HG02981 (cell line): Measurements from ENCODE around the gene GLRX.

Experiments used
- ATAC-seq: cut with Tn5 transposase; IDR thresholded peaks from one replicate; pipeline ENCODE4 v1.9.1; 2021; ENCODE audit warnings: mild to moderate bottlenecking, moderate library complexity; ENCODE audit not compliant: unreplicated experiment

GLRX gene

DNA sequence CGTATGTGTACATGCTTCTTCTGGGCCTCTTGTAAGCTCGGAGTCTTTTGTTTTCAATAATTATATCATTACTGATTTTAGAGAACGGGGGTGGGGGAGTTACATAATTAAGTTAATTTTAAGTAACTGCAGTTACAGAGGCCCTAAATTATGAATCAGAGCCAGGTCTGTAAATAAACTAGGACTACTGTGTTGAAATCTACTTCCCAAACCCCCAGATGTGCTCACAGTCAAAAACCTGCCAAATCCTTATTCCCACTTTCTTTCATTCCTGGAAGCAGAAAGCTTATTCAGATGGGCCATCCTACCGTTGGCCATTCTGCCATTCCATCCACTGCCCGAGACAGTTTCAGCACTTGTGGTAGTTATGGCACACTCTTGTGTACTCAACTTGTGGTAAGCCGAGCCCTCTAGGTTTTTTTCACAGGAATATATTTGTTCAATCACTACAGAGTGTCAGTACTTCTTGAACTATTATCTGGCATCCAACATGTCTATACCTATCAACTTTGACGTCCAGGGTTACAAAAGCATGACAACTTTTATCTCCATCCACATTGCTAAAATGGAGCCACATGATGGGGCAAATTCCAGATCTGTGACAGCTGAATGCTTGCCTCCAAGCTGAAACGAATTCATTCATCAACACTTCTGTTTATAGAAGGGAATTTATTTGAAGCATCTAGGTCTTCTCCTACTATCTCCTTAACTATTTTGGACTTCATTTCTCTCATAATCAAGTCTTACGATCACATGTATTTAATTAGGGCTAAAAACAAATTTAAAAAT is 37.8 kb downstream of the GLRX start:
- ATAC-seq: no peak

DNA sequence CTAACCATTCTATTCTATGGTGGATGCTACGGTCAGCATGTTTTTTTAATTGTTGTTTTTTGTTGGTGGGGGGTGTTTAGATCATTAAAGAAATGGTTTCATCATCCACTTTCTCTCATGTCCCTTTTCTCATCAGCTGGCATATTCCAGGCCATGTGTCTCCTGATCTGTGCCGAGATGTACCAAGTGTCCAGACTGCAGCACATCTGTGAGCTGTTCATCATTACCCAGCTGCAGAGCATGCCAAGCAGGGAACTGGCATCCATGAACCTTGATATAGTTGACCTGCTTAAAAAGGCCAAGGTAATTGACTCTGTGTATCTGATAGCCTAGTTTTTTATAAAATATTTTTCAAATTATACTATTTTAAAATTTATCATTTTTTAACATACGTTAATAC is 38.9 kb downstream of the GLRX start:
- ATAC-seq: no peak

DNA sequence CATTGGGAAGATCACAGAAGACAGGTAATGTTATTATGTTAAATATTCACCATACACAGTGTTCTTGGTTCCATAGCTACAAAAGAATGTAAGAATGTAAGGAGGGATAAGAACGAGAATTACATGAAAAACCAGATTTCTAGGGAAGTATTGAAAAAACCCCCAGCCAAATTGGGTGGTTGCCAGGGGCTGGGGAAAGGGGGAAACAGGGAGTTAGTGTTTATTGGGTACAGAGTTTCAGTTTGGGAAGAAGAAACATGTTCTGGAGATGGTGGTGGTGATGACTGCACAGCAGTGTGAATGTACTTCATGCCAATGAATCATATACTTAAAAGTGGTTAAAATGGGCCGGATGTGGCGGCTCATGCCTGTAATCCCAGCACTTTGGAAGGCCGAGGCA is 40.3 kb downstream of the GLRX start:
- no peak for ATAC-seq

DNA sequence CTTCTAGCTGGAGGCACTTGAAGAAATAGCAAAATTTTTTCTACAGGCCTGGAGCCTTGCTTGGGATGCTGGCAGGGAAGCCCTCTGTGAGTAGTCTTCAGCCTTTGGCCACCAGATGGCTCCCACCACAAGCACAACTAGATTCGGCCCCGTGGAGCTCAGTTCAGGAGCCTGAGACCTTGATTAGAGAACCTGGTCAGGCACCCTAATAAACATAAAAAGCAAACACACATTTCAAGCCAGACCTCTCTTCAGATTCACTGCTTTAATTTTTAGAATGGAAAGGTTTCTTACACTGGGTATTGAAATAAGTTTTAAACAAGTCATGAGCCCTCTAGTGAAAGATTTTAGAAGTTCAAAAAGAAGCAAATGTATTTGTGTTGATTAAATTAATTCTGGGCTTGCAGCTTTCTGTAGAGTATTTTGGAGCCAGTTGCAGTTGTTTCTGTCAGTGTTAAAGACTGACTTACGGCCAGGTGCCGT is 41.4 kb downstream of the GLRX start:
- ATAC-seq: peak; percentile 96

DNA sequence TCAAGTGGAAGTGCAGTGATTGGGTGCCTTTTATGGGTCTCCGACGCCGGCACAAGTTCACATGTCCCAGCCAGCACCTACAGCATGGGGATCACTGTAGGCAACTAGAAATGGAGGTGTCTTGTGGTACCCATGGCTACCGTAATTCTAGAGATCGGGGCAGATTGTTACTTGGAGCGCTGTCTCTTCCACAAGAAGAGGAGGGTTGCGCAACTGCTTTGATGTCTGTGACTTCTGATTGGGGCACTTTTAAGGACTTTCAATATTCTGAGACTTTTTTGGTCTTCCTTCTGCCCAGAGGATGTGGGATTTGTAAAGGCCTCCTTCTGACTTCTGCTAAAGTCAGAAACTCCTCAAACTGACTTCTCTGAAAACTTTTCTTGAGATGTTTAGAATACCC is 41.9 kb downstream of the GLRX start:
- ATAC-seq: no peak

DNA sequence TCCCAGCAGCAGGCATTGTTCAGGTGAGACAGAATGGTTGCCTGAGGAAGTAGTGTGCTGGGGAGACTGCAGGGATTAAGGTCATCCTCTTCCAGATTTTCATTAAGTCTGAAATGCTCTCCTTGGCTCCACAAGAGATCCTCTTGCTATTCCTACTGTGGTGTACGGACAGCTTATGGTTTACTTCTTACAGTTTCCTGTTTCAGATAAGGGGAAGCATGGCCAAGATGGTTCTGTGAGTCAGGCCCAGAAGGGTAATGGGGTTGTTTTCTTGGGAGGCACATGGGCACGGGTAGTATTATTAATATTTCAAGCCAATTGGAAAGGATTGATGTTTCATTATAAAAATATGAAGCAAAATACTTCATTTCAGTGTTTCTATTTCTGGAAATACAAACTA is 42.9 kb downstream of the GLRX start:
- no peak for ATAC-seq

DNA sequence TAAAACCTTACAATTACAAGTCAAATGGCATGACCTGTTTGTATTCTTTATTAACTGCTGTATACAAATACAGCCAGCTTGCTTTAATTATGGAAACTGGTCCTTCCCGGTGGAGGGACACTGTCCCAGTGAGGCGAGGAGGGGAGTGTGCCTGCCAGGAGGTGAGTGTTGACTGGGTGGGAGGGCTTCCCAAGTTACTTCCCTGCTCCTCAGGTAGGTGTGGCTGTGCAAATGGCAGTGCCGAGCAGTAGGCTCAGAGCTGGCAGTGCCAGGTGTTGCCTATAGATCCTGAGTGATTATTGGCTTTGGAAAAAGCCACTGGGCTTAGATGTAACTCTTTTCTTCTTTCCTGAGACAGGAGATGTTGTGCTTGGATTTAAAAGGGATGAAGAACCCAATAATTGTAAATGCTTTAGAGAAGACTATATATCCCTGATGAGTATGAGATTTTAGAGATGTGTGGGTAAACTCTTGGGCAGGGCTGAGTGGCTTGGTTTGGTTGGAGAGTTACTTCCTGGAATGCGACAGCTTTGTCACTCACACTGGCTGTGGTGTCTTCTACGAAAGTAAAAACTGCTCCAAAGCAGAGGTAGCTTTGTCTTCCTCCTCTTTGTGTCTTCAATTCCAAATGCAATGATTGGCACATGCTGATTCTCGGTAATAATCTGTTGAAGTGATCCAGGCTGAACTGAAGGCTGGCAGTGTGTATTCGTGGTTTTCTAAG is 43.7 kb downstream of the GLRX start:
- no peak for ATAC-seq

DNA sequence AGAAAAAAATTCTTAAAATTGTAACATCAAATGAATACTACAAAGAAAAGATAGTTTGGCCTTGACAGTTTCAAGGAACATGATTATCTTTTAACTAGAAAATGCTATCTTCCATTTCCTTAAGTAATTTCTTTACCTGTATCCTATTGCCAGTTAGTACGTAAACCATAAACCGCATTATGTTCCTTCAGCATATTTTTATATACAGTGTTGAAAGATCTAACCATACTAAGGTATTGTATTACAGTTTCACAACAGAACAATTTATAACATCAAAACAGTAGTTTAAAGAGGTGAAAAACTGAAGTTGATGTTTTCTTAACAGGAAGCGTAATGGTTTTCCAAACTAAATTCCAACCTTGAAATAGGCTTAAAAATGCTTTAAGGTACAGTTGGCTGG is 45.1 kb downstream of the GLRX start:
- ATAC-seq: no peak

DNA sequence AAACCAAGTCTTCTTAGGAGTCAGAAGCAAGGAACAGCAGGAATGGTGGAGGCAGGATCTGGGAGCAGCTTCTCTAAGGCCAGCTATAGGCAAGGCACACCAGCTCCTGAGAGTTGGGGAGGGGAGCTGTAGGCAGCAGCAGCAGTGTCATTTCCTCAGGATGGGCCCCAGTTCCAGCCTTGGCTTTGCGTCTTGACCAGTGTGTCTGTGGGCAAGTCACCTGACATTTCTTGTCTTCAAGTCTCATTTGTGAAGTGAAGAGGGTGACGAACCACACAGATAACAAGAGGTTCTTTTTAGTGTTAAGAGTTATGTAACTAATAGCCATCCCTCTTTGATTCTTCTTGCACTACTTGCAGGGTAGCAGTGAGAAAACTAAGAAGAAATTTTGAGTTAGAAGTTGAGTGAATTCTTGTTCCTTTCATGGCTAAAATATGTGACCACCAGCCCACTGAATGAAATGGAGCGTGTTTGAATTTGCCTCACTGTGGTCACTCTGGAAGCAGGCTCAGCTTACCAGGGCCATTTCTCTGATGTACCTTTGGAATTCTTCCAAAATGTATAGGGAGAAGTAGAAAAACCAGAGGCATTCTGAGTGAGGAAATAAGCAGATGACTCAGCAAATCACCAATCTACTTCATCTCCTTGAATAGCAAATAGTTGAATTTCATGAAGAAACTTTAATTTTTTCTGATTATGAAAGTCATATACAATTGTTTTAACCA is 49.0 kb downstream of the GLRX start:
- ATAC-seq: no peak

DNA sequence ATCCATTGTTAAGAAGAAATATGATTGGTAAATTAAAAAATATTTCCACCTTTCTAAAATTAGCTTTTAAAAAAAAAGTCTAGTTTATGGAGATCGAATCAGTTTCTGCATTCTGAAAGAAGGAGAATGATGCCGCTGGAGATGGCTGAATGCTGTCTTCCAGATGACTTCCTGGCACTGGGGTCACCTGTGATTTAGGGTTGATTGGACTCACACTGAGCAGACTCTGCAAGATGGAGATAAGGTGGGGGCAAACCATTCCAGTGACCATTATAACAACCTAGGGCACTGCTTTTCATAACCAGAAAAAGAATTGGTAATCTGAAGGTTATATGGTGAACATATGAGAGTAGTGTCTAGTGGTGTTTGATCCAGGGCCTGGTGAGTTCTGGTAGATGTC is 50.6 kb downstream of the GLRX start:
- no peak for ATAC-seq

DNA sequence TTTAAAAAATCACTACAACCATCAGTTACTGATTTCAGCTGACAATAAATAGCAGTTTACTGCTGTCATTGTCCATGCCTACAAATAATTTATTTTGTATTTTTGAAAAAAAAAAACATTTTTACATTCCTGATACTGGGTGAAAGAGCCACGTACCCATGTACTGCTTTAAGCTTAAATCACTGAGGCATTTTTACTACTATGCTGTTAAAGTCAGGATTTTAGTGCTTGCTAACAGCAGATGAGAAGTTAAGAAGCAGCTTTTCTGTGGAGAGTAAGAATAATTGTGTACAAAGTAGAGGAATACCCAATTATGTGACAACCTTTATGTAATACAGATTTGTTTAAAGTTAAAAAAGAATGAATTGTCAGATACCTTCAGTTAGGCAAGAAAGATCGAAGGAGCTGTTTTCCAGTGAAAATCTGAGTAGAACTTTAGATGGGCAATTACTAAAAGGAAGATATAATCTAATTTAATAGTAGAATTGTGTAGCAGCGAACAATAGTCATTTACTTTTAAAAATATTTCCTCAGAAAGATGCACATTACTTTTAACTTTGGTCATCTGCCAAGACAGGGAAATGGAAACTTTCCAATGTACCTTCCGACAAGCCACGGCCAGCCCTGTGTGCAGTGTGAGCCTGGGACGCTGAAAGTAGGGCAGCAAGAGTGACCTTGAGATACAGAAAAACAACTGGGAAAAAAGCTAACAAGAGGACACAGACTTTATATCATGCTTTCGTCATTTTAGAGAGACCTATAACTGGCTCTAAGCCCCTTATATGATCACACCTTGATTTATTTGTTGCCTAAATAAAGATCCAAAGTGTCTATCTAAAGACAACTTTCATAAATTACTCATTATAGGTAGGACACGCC is 51.5 kb downstream of the GLRX start:
- ATAC-seq: no peak

DNA sequence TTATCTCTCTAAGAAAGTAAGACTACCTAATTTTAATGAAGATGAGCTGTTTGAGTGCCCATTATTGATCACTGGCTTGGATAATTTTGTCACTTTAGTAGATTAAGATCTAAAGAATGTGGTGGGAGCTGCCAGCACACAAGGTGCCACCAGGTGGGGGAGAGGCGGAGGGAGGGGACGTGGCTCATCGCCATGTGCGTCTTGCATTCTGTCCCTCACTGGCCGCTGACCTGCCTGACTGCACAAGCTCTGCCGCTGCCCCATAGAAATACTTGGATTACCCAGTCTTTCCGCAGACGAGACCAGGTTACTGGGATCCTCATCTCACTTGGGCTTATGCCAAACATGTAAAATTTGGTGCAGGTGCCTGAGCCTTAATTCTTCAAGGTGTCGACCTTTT is 53.8 kb downstream of the GLRX start:
- no peak for ATAC-seq

DNA sequence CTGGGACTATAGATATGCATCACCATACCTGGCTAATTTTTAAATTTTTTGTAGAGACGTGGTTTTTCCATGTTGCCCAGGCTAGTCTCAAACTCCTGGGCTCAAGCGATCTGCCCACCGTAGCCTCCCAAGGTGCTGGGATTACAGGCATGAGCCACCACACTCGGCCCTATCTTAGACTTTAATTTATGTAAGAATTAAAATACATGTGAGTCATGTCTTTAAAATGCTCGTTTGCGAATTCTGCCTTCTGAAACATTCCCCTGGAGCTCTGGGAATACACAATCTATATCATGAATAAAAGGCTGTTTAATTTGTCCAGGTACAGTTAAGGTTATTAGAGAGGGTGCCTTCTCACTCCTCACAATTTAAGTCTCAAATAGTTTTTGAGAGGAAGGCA is 58.6 kb downstream of the GLRX start:
- ATAC-seq: no peak
